ENCODE measurements around the gene GPRC5B.

GPRC5B gene

DNA sequence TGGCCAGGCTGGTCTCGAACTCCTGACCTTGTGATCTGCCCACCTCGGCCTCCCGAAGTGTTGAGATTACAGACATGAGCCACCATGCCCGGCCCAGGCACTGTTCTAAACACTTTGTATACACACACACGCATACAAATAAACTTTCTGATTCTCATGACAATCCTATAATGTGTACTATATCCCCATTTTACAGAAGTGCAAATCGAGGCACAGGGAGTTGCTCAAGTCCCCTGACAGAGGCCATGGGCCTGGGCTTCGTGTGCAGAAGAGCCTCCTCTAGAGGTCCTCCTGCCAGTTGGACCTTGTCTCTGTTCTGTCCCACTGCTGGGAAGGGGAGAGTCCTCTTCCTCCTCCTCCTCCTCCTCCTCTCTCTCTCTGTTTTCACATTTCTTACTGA, 9.9 kb upstream of the GPRC5B start:
- H3K9ac ChIP-seq (ENCODE audit: low read depth, low read length, poor library complexity, severe bottlenecking) = no peak overlapping the region

DNA sequence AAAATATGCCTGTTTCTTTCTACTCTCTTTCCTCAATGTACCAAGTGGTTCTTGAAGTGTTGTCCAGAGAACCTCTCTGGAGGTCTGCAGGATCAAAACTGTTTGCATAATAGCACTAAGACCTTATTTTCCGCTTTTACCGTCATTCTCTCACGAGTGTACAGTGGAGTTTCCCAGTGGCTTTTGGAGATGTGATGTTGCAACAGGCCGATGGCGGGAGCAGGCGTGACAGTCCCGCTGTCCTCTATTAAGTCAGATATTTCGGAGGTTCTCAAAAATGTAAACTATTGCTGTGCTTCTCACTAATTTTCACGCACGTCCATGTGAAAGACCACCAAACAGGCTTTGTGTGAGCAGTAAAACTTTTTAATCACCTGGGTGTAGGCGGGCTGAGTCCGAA, 8.3 kb upstream of the GPRC5B start:
- Histone ChIP-seq H3K79me2 (ENCODE audit: insufficient read depth, low read length) (no peaks in the 10 kb centered on the region), H3K4me2 (ENCODE audit: low read depth, low read length, poor library complexity, severe bottlenecking) (no peak overlapping the region), H3K4me1 (ENCODE audit: insufficient read depth, low read length, poor library complexity, severe bottlenecking) (no peaks in the 10 kb centered on the region), H2AFZ (ENCODE audit: low read length) (no peak overlapping the region), H3F3A (ENCODE audit: low read depth) (no peaks in the 10 kb centered on the region), H3K4me3 (ENCODE audit: low read length, poor library complexity, severe bottlenecking) (no peak overlapping the region), H3K9ac (ENCODE audit: low read depth, low read length, poor library complexity, severe bottlenecking) (no peak overlapping the region), H3K9me3 (ENCODE audit: insufficient read depth, low read depth, low read length) (no peaks in the 10 kb centered on the region), H3K36me3 (ENCODE audit: insufficient read depth, low read length) (no peaks in the 10 kb centered on the region), H3K9me2 (replicated peaks; ENCODE audit: low read depth, low read length) (no peaks in the 10 kb centered on the region), H3K27me3 (ENCODE audit: insufficient read depth, low read length, poor library complexity, severe bottlenecking) (no peaks in the 10 kb centered on the region), H4K20me1 (ENCODE audit: insufficient read depth, low read length, poor library complexity, severe bottlenecking) (no peaks in the 10 kb centered on the region)
- TF ChIP-seq EZH2phosphoT487 (IDR thresholded peaks at IDR 0.05; ENCODE audit: borderline replicate concordance) = no peak
- TF ChIP-seq, protein P1, sequence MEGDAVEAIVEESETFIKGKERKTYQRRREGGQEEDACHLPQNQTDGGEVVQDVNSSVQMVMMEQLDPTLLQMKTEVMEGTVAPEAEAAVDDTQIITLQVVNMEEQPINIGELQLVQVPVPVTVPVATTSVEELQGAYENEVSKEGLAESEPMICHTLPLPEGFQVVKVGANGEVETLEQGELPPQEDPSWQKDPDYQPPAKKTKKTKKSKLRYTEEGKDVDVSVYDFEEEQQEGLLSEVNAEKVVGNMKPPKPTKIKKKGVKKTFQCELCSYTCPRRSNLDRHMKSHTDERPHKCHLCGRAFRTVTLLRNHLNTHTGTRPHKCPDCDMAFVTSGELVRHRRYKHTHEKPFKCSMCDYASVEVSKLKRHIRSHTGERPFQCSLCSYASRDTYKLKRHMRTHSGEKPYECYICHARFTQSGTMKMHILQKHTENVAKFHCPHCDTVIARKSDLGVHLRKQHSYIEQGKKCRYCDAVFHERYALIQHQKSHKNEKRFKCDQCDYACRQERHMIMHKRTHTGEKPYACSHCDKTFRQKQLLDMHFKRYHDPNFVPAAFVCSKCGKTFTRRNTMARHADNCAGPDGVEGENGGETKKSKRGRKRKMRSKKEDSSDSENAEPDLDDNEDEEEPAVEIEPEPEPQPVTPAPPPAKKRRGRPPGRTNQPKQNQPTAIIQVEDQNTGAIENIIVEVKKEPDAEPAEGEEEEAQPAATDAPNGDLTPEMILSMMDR (conservative IDR thresholded peaks at IDR 0.05; ENCODE audit: low read length) = no peak

More for the DNA sequence above, 9.9 kb upstream of the GPRC5B start:
- no peaks in the 10 kb centered on the region for H4K20me1 ChIP-seq (ENCODE audit: insufficient read depth, low read length, poor library complexity, severe bottlenecking)
- H3K9me2 ChIP-seq (replicated peaks; ENCODE audit: low read depth, low read length) = no peaks in the 10 kb centered on the region
- H3K79me2 ChIP-seq (ENCODE audit: insufficient read depth, low read length) = no peaks in the 10 kb centered on the region
- no peaks in the 10 kb centered on the region for H3K4me1 ChIP-seq (ENCODE audit: insufficient read depth, low read length, poor library complexity, severe bottlenecking)
- H3K27me3 ChIP-seq (ENCODE audit: insufficient read depth, low read length, poor library complexity, severe bottlenecking) = no peaks in the 10 kb centered on the region
- H3K4me3 ChIP-seq (ENCODE audit: low read length, poor library complexity, severe bottlenecking) = no peak overlapping the region
- no peaks in the 10 kb centered on the region for H3K9me3 ChIP-seq (ENCODE audit: insufficient read depth, low read depth, low read length)
- TF ChIP-seq, protein P1 (conservative IDR thresholded peaks at IDR 0.05; ENCODE audit: low read length) = no peak
- no peak for TF ChIP-seq EZH2phosphoT487 (IDR thresholded peaks at IDR 0.05; ENCODE audit: borderline replicate concordance)
- no peaks in the 10 kb centered on the region for H3F3A ChIP-seq (ENCODE audit: low read depth)
- no peak overlapping the region for H2AFZ ChIP-seq (ENCODE audit: low read length)
- H3K4me2 ChIP-seq (ENCODE audit: low read depth, low read length, poor library complexity, severe bottlenecking) = no peak overlapping the region
- no peaks in the 10 kb centered on the region for H3K36me3 ChIP-seq (ENCODE audit: insufficient read depth, low read length)

DNA sequence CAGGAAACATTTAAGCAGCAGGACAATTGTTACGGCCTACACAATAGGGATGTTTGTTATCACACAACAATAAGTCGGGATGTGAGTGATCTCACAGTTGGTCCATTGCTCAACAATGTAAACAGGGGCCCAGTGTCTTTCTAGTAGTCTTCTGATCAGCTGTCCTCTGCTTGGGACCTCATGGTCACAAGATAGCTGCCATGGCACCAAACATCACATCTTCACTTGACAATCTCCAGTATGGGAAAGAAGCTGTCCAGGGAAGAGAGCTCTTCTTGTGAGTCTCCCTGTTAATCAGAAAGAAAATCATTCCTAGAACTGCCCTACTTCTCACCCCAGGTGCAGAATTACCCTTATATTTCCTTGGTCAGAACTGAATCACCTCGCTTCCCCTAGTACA, 6.3 kb upstream of the GPRC5B start:
- no peaks in the 10 kb centered on the region for H3K9me3 ChIP-seq (ENCODE audit: insufficient read depth, low read depth, low read length)
- H3K4me1 ChIP-seq (ENCODE audit: insufficient read depth, low read length, poor library complexity, severe bottlenecking) = no peaks in the 10 kb centered on the region
- no peaks in the 10 kb centered on the region for H4K20me1 ChIP-seq (ENCODE audit: insufficient read depth, low read length, poor library complexity, severe bottlenecking)
- H3K36me3 ChIP-seq (ENCODE audit: insufficient read depth, low read length) = no peaks in the 10 kb centered on the region
- no peaks in the 10 kb centered on the region for H3F3A ChIP-seq (ENCODE audit: low read depth)
- no peak overlapping the region for H3K4me3 ChIP-seq (ENCODE audit: low read length, poor library complexity, severe bottlenecking)
- H3K9ac ChIP-seq (ENCODE audit: low read depth, low read length, poor library complexity, severe bottlenecking) = no peak overlapping the region
- no peak overlapping the region for H3K4me2 ChIP-seq (ENCODE audit: low read depth, low read length, poor library complexity, severe bottlenecking)
- no peak overlapping the region for H2AFZ ChIP-seq (ENCODE audit: low read length)
- no peaks in the 10 kb centered on the region for H3K79me2 ChIP-seq (ENCODE audit: insufficient read depth, low read length)
- H3K9me2 ChIP-seq (replicated peaks; ENCODE audit: low read depth, low read length) = no peaks in the 10 kb centered on the region
- no peak for TF ChIP-seq EZH2phosphoT487 (IDR thresholded peaks at IDR 0.05; ENCODE audit: borderline replicate concordance)
- TF ChIP-seq, protein P1 (conservative IDR thresholded peaks at IDR 0.05; ENCODE audit: low read length) = no peak
- no peaks in the 10 kb centered on the region for H3K27me3 ChIP-seq (ENCODE audit: insufficient read depth, low read length, poor library complexity, severe bottlenecking)
